HepG2 (cell line): ENCODE measurements around the gene OTUD6A. TPM values are rescaled to one million over a fixed set of nuclear protein-coding genes. Genes with fewer than 3 reads are reported as not detected.

Experiments used
- ATAC-seq: fragments of 200-7000 bp; cut with Tn5 transposase; 3 replicates; pipeline ENCODE4 v1.9.1; 2020; ENCODE audit warnings: mild to moderate bottlenecking, moderate library complexity
- BruUV-seq: library from RNA; stranded (reverse); fragments of 400-500 nt; replicated peaks from 2 replicates; lab custom pipeline; 2021; lab: Mats Ljungman, UMichigan
- CTCF ChIA-PET: fragments of 300-600 bp; formaldehyde crosslinking; extraction: SDS; loops from one replicate; lab custom pipeline; 2021; ENCODE audit warnings: low total read pairs, inconsistent platforms, low intra/inter-chr PET ratio; lab: Yijun Ruan, JAX
- POLR2A ChIA-PET: fragments of 350-600 bp; sonication (Branson Sonifier 250); formaldehyde crosslinking; loops from one replicate; lab custom pipeline; 2020; ENCODE audit warnings: antibody characterized with exemption, inconsistent platforms; lab: Yijun Ruan, JAX
- DNase-seq: peaks from one replicate; pipeline ENCODE4 v3.0.0-alpha.2; 2015; ENCODE audit warnings: low spot score
- FAIRE-seq: peaks from 3 replicates; lab custom pipeline; 2011; peaks lifted over from hg19 to GRCh38; lab: Jason Lieb, UNC
- H2AFZ ChIP-seq: one replicate; pipeline ENCODE4 v1.6.1; 2011; ENCODE audit warnings: low read length, inconsistent platforms
- H3K27ac ChIP-seq: fragments of 300-600 bp; 3 replicates; pipeline ENCODE4 v1.8.0; 2011; ENCODE audit warnings: mixed run types, mild to moderate bottlenecking, mixed read lengths, low read length, inconsistent platforms; ENCODE audit not compliant: insufficient read depth; ENCODE audit errors: extremely low read length
- H3K27me3 ChIP-seq, 2 experiments: fragments of 200-600 bp in 1 of 2; 2 replicates in 1 of 2; 3 replicates in 1 of 2; pipeline versions ENCODE4 v1.6.0 to v1.8.0; 2011; ENCODE audit warnings: low read length in 2 of 2, mild to moderate bottlenecking in 2 of 2, moderate library complexity in 2 of 2, inconsistent platforms in 1 of 2; ENCODE audit not compliant: insufficient read depth in 2 of 2, control insufficient read depth in 1 of 2
- H3K36me3 ChIP-seq, 2 experiments: fragments of 200-600 bp in 1 of 2; replicated peaks in 1 of 2; 2 replicates in 1 of 2; 3 replicates in 1 of 2; pipeline versions ENCODE4 v1.5.1 to v1.8.0; 2011; ENCODE audit warnings: low read length in 2 of 2, inconsistent platforms in 1 of 2; ENCODE audit not compliant: insufficient read depth in 2 of 2, control insufficient read depth in 1 of 2
- H3K4me1 ChIP-seq: 2 replicates; pipeline ENCODE4 v1.5.1; 2012; ENCODE audit warnings: low read length, inconsistent platforms; ENCODE audit not compliant: insufficient read depth
- H3K4me2 ChIP-seq: 2 replicates; pipeline ENCODE4 v1.6.0; 2011; ENCODE audit warnings: low read depth, low read length, inconsistent platforms
- H3K4me3 ChIP-seq, 3 experiments: fragments of 200-600 bp in 1 of 3; sonication (generic), shearing (Covaris generic) in 1 of 3; replicated peaks in 1 of 3; 2 replicates each; pipeline ENCODE4 v1.5.1; 2011 to 2016; ENCODE audit warnings: low read length in 3 of 3, inconsistent platforms in 2 of 3, low read depth in 2 of 3, mild to moderate bottlenecking in 2 of 3, control low read depth in 1 of 3, mixed read lengths in 1 of 3; ENCODE audit not compliant: insufficient read depth in 1 of 3
- H3K79me2 ChIP-seq: one replicate; pipeline ENCODE4 v1.6.1; 2011; ENCODE audit warnings: low read length, inconsistent platforms; ENCODE audit not compliant: insufficient read depth
- H3K9ac ChIP-seq: 2 replicates; pipeline ENCODE4 v1.6.0; 2011; ENCODE audit warnings: mild to moderate bottlenecking, low read depth, low read length, inconsistent platforms; ENCODE audit not compliant: insufficient read depth
- H3K9me3 ChIP-seq: 2 replicates; pipeline ENCODE4 v1.5.1; 2012; ENCODE audit warnings: mild to moderate bottlenecking, low read length
- H4K20me1 ChIP-seq: 2 replicates; pipeline ENCODE4 v1.6.0; 2011; ENCODE audit warnings: inconsistent platforms, mild to moderate bottlenecking, low read length, moderate library complexity; ENCODE audit not compliant: insufficient read depth
- ATAD3A ChIP-seq: sonication (generic); formaldehyde crosslinking; IDR thresholded peaks from 2 replicates; pipeline ENCODE4 v1.4.0; 2020; ENCODE audit warnings: missing genetic modification reagents
- GATAD1 ChIP-seq: IDR thresholded peaks from 2 replicates; pipeline ENCODE4 v1.6.1; 2016; ENCODE audit warnings: missing genetic modification reagents, missing compliant biosample characterization
- GFI1 ChIP-seq: sonication (generic); formaldehyde crosslinking; IDR thresholded peaks from 2 replicates; pipeline ENCODE4 v1.5.0; 2020; ENCODE audit warnings: missing genetic modification reagents, mild to moderate bottlenecking, borderline replicate concordance
- HIVEP1 ChIP-seq: sonication (generic); formaldehyde crosslinking; IDR thresholded peaks from 2 replicates; pipeline ENCODE4 v1.4.0; 2020; ENCODE audit warnings: mild to moderate bottlenecking, missing genetic modification reagents
- PCBP1 ChIP-seq: fragments of 200-400 bp; formaldehyde crosslinking; IDR thresholded peaks from 2 replicates; pipeline ENCODE4 v1.6.1; 2017; ENCODE audit warnings: mild to moderate bottlenecking, low read depth, low read length, borderline replicate concordance
- PHF21A ChIP-seq: sonication (generic); formaldehyde crosslinking; IDR thresholded peaks from 2 replicates; pipeline ENCODE4 v1.5.0; 2020; ENCODE audit warnings: mild to moderate bottlenecking, missing genetic modification reagents
- POGZ ChIP-seq: sonication (generic); formaldehyde crosslinking; IDR thresholded peaks from 2 replicates; pipeline ENCODE4 v1.4.0; 2020; ENCODE audit warnings: mild to moderate bottlenecking, missing genetic modification reagents
- SOX6 ChIP-seq, 2 experiments: fragments of 450-650 bp in 1 of 2; sonication (generic) in 1 of 2; formaldehyde crosslinking in 1 of 2; IDR thresholded peaks; 2 replicates each; pipeline versions ENCODE4 v1.4.0 to v1.6.1; 2017 to 2020; ENCODE audit warnings: antibody characterized with exemption in 1 of 2, mild to moderate bottlenecking in 1 of 2, missing genetic modification reagents in 1 of 2
- THYN1 ChIP-seq: sonication (generic); formaldehyde crosslinking; IDR thresholded peaks from 2 replicates; pipeline ENCODE4 v1.8.1; 2023; ENCODE audit warnings: low read depth, mild to moderate bottlenecking, moderate library complexity, missing genetic modification reagents, borderline replicate concordance
- WIZ ChIP-seq: sonication (generic); formaldehyde crosslinking; IDR thresholded peaks from 2 replicates; pipeline ENCODE4 v1.5.1; 2020; ENCODE audit warnings: mild to moderate bottlenecking, missing genetic modification reagents
- ZBTB37 ChIP-seq: sonication (generic); formaldehyde crosslinking; IDR thresholded peaks from 2 replicates; pipeline ENCODE4 v1.4.0; 2020; ENCODE audit warnings: mild to moderate bottlenecking, missing genetic modification reagents
- ZNF205 ChIP-seq: IDR thresholded peaks from 2 replicates; pipeline ENCODE4 v1.6.1; 2018; ENCODE audit warnings: missing biosample characterization, missing genetic modification reagents
- ZNF329 ChIP-seq: sonication (generic); formaldehyde crosslinking; IDR thresholded peaks from 2 replicates; pipeline ENCODE4 v1.9.0; 2021; ENCODE audit warnings: low read depth, mild to moderate bottlenecking, missing genetic modification reagents
- ZNF496 ChIP-seq: sonication (generic); formaldehyde crosslinking; IDR thresholded peaks from 2 replicates; pipeline ENCODE4 v1.8.1; 2023; ENCODE audit warnings: mild to moderate bottlenecking, moderate library complexity, missing genetic modification reagents; ENCODE audit not compliant: insufficient replicate concordance
- ZSCAN21 ChIP-seq: sonication (generic); formaldehyde crosslinking; IDR thresholded peaks from 2 replicates; pipeline ENCODE4 v1.8.0; 2022; ENCODE audit warnings: mild to moderate bottlenecking, missing genetic modification reagents, moderate library complexity, borderline replicate concordance
- WGBS: methylation state at CpG from one replicate; pipeline ENCODE4 v1.1.6; 2017; ENCODE audit warnings: low lambda C conversion rate; 5-methylcytosine and 5-hydroxymethylcytosine counted together
- in situ Hi-C: cut with HindIII; loops from 2 replicates; pipeline ENCODE4 v1.10.0; 2017; ENCODE audit warnings: low pct_unique_long_range_greater_than_20kb; ENCODE audit not compliant: extremely low pct_ligation_motif_present
- intact Hi-C: fragments of 100-400 bp; cut with micrococcal nuclease; formaldehyde crosslinking; loops from one replicate; pipeline ENCODE4 v1.10.0; 2022; ENCODE audit not compliant: unreplicated experiment
- polyA plus RNA-seq, 8 experiments: library from polyadenylated mRNA; depleted of rRNA in 3 of 8; stranded (reverse) in 7 of 8; unstranded in 1 of 8; fragments of >200 nt; fragmentation: Illumina TruSeq in 4 of 8; extraction: Trizol in 4 of 8; gene quantifications; 2 replicates each; pipeline versions ENCODE4 v1.2.1 to v1.2.3, GENCODE V29; 2011 to 2016; ENCODE audit warnings: low read depth in 4 of 8, missing spikeins in 1 of 8, mixed read lengths in 1 of 8; ENCODE audit not compliant: insufficient read depth in 1 of 8
- total RNA-seq, 5 experiments: library from RNA; depleted of rRNA; stranded (reverse); fragments of >200 nt; fragmentation: Illumina TruSeq; extraction: Trizol; gene quantifications; 2 replicates each; pipeline ENCODE4 v1.2.3, GENCODE V29; 2016; ENCODE audit warnings: low read depth in 1 of 5
- TF ChIP-seq, protein P1 (sequence below): sonication (generic); formaldehyde crosslinking; IDR thresholded peaks from 2 replicates; pipeline ENCODE4 v1.4.0; 2020; ENCODE audit warnings: missing genetic modification reagents; ENCODE audit errors: not compliant biosample characterization
- TF ChIP-seq, protein P2 (sequence below): IDR thresholded peaks from 2 replicates; pipeline ENCODE4 v1.6.1; 2016; ENCODE audit warnings: control low read depth

The OTUD6A gene
- total and polyA plus RNA-seq, 2 of the 13 experiments (the other 11 are each of a cell fraction or from before 2014, with no cell fraction given): not detected

- CTCF ChIA-PET: no interaction called here
- H3K27me3 ChIP-seq: 0 out of 5 replicates have a peak, but pooled peaks cover 0 to 4% of the 10 kb centered on the region in 2 experiments
- DNase-seq (no peak), FAIRE-seq (no peak), ATAC-seq (no peak)
- intact Hi-C loops: no loop called here
- H3K4me3 ChIP-seq: no peak overlapping the region
- 0% methylated on average over 7 of the region's 7 CpGs for WGBS
- no peaks in the 10 kb centered on the region for H3K4me1 ChIP-seq
- no peaks in the 10 kb centered on the region for H3K36me3 ChIP-seq
- no TSS peak for BruUV-seq
- no peaks in the 10 kb centered on the region for H3K9me3 ChIP-seq
- in situ Hi-C loops: no loop called here
- TF ChIP-seq THYN1 (CRISPR knock-in tag) (no peak), ZSCAN21 (no peak), ZNF496 (CRISPR knock-in tag) (no peak), WIZ (CRISPR knock-in tag) (no peak), SOX6 (IDR thresholded peaks at IDR 0.05) (no peak), SOX6 (CRISPR knock-in tag; IDR thresholded peaks at IDR 0.05) (no peak), ZNF205 (CRISPR knock-in tag) (no peak), HIVEP1 (no peak), POGZ (CRISPR knock-in tag) (no peak)
- no peaks in the 10 kb centered on the region for H4K20me1 ChIP-seq
- H3K79me2 ChIP-seq: no peaks in the 10 kb centered on the region
- POLR2A ChIA-PET: no interaction called here
- H2AFZ ChIP-seq: no peak overlapping the region
- no peak overlapping the region for H3K9ac ChIP-seq
- no peak overlapping the region for H3K27ac ChIP-seq
- H3K4me2 ChIP-seq: no peak overlapping the region
Observed at GRCh38 chrX:70066646-70067045, 4.4 kb downstream of the OTUD6A start.

DNA sequence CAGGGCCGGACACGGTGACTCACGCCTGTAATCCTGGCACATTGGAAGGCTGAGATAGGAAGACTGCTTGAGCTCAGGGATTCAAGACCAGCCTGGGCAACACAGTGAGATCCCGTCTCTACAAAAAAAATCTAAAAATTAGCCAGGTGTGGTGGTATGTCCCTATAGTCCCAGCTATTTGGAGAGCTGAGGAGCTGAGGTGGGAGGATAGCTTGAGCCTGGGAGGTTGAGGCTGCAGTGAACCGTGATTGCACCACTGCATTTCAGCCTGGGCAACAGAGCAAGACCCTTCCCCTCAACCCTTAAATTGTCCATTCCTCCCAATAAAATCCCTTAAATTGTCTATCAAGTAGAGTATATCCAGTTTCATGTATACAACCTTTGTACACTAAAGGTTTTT, 17.0 kb downstream of the OTUD6A start:
- H3K36me3 ChIP-seq: no peaks in the 10 kb centered on the region
- no peaks in the 10 kb centered on the region for H4K20me1 ChIP-seq
- ATAC-seq (no peak), DNase-seq (no peak), FAIRE-seq (no peak)
- H3K4me1 ChIP-seq: no peaks in the 10 kb centered on the region
- in situ Hi-C loops (no loop called here), intact Hi-C loops (no loop called here)
- H3K4me2 ChIP-seq: no peak overlapping the region
- no peaks in the 10 kb centered on the region for H3K9me3 ChIP-seq
- no peak overlapping the region for H3K9ac ChIP-seq
- no peak overlapping the region for H3K27ac ChIP-seq
- no peak overlapping the region for H3K4me3 ChIP-seq
- CTCF ChIA-PET: no interaction called here
- H3K27me3 ChIP-seq: no peaks in the 10 kb centered on the region
- BruUV-seq: no TSS peak
- no peak overlapping the region for H2AFZ ChIP-seq
- H3K79me2 ChIP-seq: no peaks in the 10 kb centered on the region
- POLR2A ChIA-PET: no interaction called here
- 0% methylated on average over 1 of the region's 5 CpGs for WGBS
- TF ChIP-seq GATAD1 (CRISPR knock-in tag) (no peak), ATAD3A (CRISPR knock-in tag) (no peak), GFI1 (no peak), ZNF329 (no peak), PHF21A (CRISPR knock-in tag) (no peak), PCBP1 (no peak), ZBTB37 (CRISPR knock-in tag) (no peak)
- TF ChIP-seq, protein P1, sequence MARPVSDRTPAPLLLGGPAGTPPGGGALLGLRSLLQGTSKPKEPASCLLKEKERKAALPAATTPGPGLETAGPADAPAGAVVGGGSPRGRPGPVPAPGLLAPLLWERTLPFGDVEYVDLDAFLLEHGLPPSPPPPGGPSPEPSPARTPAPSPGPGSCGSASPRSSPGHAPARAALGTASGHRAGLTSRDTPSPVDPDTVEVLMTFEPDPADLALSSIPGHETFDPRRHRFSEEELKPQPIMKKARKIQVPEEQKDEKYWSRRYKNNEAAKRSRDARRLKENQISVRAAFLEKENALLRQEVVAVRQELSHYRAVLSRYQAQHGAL (CRISPR knock-in tag): no peak
- TF ChIP-seq, protein P2, sequence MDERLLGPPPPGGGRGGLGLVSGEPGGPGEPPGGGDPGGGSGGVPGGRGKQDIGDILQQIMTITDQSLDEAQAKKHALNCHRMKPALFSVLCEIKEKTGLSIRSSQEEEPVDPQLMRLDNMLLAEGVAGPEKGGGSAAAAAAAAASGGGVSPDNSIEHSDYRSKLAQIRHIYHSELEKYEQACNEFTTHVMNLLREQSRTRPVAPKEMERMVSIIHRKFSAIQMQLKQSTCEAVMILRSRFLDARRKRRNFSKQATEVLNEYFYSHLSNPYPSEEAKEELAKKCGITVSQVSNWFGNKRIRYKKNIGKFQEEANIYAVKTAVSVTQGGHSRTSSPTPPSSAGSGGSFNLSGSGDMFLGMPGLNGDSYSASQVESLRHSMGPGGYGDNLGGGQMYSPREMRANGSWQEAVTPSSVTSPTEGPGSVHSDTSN (CRISPR knock-in tag): no peak
